GM15510 (cell line): ENCODE results near the gene PLPPR2.

Experiments used
- POLR2A ChIP-seq: IDR thresholded peaks from 3 replicates; pipeline ENCODE4 v1.6.1; 2011; ENCODE audit warnings: borderline replicate concordance; ENCODE audit not compliant: insufficient read length; ENCODE audit errors: extremely low read depth

The PLPPR2 gene

DNA sequence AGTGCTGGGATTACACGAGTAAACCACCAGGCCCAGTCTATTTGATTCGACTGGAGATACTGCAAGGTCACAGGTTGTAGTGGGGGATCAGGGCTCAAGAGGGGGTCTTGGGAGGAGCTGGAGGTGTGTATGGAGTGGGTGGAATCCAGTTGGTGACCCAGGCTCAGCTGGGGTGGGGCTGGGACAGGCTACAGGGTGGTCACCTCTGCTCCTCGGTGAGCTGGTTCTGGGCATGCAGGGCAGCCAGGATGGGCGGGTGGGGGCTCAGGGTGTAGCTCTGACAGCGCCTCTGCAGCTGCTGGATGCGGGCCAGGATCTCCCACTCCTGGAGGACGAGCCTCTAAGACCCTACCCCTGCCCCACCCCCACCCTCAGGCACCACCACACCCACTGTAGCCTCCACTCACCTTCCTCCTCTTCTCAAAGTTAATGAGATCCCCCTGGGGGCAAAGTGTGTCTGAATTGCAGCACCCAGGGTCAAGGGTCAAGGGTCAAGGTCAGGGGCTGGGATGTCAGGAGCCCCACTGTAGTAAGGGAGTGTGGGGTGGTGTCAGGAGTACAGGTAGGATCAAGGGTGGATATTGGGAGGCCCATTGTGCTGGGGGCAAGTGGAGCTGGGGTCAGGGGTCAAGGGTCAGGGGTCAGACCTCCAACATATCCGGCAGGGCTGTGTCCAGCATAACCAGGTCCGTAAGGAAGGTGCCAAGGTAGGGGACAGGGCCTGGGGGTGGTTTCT, 46.7 kb downstream of the PLPPR2 start:
- TF ChIP-seq POLR2A: no peak

- TF ChIP-seq POLR2A: no peak
Observed at GRCh38 chr19:11404588-11405222, 49.5 kb downstream of the PLPPR2 start.

DNA sequence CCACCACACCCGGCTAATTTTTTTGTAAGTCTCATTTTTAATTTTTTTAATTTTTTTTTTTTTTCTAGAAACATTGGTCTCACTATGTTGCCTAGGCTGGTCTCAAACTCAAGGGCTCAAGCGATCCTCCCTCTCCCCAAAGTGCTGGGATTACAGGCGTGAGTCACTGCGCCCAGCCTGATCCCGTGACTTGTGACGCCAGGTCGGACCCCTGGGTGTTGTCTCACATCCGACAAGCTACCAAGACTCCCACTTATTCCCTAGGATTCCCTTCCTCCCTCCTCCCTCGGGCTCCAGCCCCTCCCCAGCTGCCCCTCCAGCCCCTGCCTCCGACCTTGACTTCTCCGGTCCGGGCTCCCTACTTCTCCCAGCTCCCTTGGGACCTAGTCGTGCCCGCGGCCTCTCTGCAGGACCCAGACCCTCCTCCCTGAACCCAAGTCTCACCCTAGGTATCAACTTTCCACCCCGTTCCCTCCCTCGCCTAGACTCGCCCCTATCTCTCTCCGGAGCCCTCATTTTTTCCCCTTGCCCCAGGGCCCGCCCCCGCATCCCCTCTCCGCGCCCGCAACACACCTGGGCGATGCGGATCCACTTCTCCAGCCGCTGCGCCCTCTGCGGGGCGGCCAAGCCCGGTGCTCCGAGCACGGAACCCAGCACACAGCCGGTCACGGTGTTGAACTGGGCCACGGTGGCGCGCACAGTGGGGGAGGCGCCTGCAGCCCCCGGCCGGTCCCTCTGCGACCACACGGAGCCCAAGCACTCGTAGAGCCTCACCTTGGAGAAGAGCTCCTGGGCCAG, 50.8 kb downstream of the PLPPR2 start:
- no peak for TF ChIP-seq POLR2A

GRCh38 chr19:11408591-11408990, 53.4 kb downstream of the PLPPR2 start:
- TF ChIP-seq POLR2A: no peak

DNA sequence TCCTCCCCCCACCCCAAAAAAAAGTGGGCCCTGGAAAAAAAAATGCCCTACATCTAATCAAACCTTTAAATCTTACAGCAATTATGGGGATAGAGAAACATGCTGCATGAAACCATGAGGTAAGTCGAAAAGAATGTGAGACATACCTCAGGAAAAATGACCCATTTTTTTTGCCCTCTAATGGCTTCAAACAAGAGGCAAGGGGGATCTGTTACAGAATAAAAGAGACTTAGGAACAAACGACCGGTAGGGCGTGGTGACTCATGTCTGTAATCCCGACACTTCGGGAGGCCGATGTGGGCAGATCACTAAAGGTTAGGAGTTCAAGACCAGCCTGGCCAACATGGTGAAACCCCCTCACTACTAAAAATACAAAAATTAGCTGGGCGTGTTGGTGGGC, 55.5 kb downstream of the PLPPR2 start:
- no peak for TF ChIP-seq POLR2A

- no peak for TF ChIP-seq POLR2A
Observed at GRCh38 chr19:11414544-11414943, 59.3 kb downstream of the PLPPR2 start.
